ENCODE measurements around the gene CEACAM20.

GRCh38 chr19:44549507-44549906 lies 20.0 kb upstream of the CEACAM20 start:
- TF ChIP-seq SUZ12 (IDR thresholded peaks at IDR 0.05) = no peak
- TF ChIP-seq HDGF (IDR thresholded peaks at IDR 0.05; ENCODE audit: borderline replicate concordance) = no peak
- TF ChIP-seq PKNOX1 (IDR thresholded peaks at IDR 0.05) = no peak
- no peak for TF ChIP-seq SP1 (IDR thresholded peaks at IDR 0.05)
- no peak for TF ChIP-seq L3MBTL2 (conservative IDR thresholded peaks at IDR 0.05)
- no peak for TF ChIP-seq FOXA1 (IDR thresholded peaks at IDR 0.05)
- TF ChIP-seq ZNF384 (IDR thresholded peaks at IDR 0.05) = no peak
- no peak for TF ChIP-seq FOXM1 (IDR thresholded peaks at IDR 0.05; ENCODE audit: borderline replicate concordance)
- no peak for TF ChIP-seq ELF4 (IDR thresholded peaks at IDR 0.05)
- no peak for TF ChIP-seq ARNT (IDR thresholded peaks at IDR 0.05)
